BJ (cell line): ENCODE data around the gene TIMP2. TPM values are rescaled to one million over a fixed set of nuclear protein-coding genes. Genes with fewer than 3 reads are reported as not detected.

Experiments used
- CTCF ChIA-PET: fragments of 350-600 bp; formaldehyde crosslinking; extraction: SDS; loops from one replicate; lab custom pipeline; 2021; ENCODE audit warnings: antibody characterized with exemption, inconsistent platforms; lab: Yijun Ruan, JAX
- POLR2A ChIA-PET: fragments of 300-600 bp; sonication (Branson Sonifier 250); formaldehyde crosslinking; extraction: SDS; loops from one replicate; lab custom pipeline; 2021; ENCODE audit warnings: antibody characterized with exemption; lab: Charles Lee
- DNase-seq: peaks from one replicate; pipeline ENCODE4 v3.0.0-alpha.2; 2011; ENCODE audit warnings: low read depth
- H3K27me3 ChIP-seq: 2 replicates; pipeline ENCODE4 v1.6.0; 2011; ENCODE audit warnings: low read length; ENCODE audit not compliant: control insufficient read depth, insufficient read depth
- H3K36me3 ChIP-seq: 2 replicates; pipeline ENCODE4 v1.5.1; 2011; ENCODE audit warnings: low read length; ENCODE audit not compliant: control insufficient read depth, insufficient read depth
- H3K4me3 ChIP-seq: 2 replicates; pipeline ENCODE4 v1.5.1; 2011; ENCODE audit warnings: low read depth, mild to moderate bottlenecking, control low read depth, low read length
- CTCF ChIP-seq: IDR thresholded peaks from 2 replicates; pipeline ENCODE4 v1.5.1; 2011; ENCODE audit warnings: low read depth, mild to moderate bottlenecking, control low read depth, inconsistent platforms, low read length, moderate library complexity; ENCODE audit not compliant: insufficient read depth
- polyA plus RNA-seq: library from polyadenylated mRNA; depleted of rRNA; stranded (reverse); fragments of >200 nt; gene quantifications from 2 replicates; pipeline ENCODE4 v1.2.3, GENCODE V29; 2011

TIMP2 gene
- polyA plus RNA-seq, 1 experiment = 361 TPM

GRCh38 chr17:78937561-78937960 is 12.4 kb upstream of the TIMP2 start:
- Histone ChIP-seq H3K27me3 (no peaks in the 10 kb centered on the region), H3K36me3 (no peaks in the 10 kb centered on the region; the same call in 1 of the 2 replicates), H3K4me3 (no peak overlapping the region)
- ChIA-PET POLR2A (no interaction called here), CTCF (interaction anchor here (3.9 kb wide), 1 partner anchor 34 kb away, joined by 15 read pairs; no protein-coding TSS in a partner anchor)
- no peak for DNase-seq
- TF ChIP-seq CTCF = no peak

GRCh38 chr17:78935419-78936323 is 10.5 kb upstream of the TIMP2 start:
- POLR2A ChIA-PET = no interaction called here

GRCh38 chr17:78934681-78935418 is 9.7 kb upstream of the TIMP2 start:
- ChIA-PET CTCF (interaction anchor here (0.8 to 2.2 kb wide), 7 partner anchors 12 to 70 kb away, joined by 3 to 10 read pairs (median 3); no protein-coding TSS in a partner anchor), POLR2A (interaction anchor here (1.2 kb wide), 1 partner anchor 11 kb away, joined by 3 read pairs; no protein-coding TSS in a partner anchor)
- H3K4me3 ChIP-seq = no peak overlapping the region
- no peak for DNase-seq
- H3K27me3 ChIP-seq = no peaks in the 10 kb centered on the region
- no peaks in the 10 kb centered on the region for H3K36me3 ChIP-seq
- no peak for TF ChIP-seq CTCF

More at GRCh38 chr17:78935419-78936323, 10.5 kb upstream of the TIMP2 start:
- Histone ChIP-seq H3K4me3 (no peak overlapping the region; the same call in 1 of the 2 replicates), H3K36me3 (no peaks in the 10 kb centered on the region; the same call in 1 of the 2 replicates), H3K27me3 (no peaks in the 10 kb centered on the region)
- peak; percentile 82 for DNase-seq
- CTCF ChIA-PET = interaction anchor here (0.6 to 3.9 kb wide), 9 partner anchors 13 to 457 kb away, joined by 3 to 15 read pairs (median 3); no protein-coding TSS in a partner anchor
- TF ChIP-seq CTCF = no peak

GRCh38 chr17:78933959-78934568 is 8.9 kb upstream of the TIMP2 start:
- H3K27me3 ChIP-seq = no peaks in the 10 kb centered on the region
- POLR2A ChIA-PET = interaction anchor here (1.2 kb wide), 1 partner anchor 10 kb away, joined by 3 read pairs; no protein-coding TSS in a partner anchor
- CTCF ChIA-PET = interaction anchor here (1.2 to 2.2 kb wide), 5 partner anchors 13 to 69 kb away, joined by 3 to 10 read pairs (median 4); no protein-coding TSS in a partner anchor
- no peaks in the 10 kb centered on the region for H3K36me3 ChIP-seq
- no peak for TF ChIP-seq CTCF
- peak; percentile 97 for DNase-seq
- H3K4me3 ChIP-seq = peak overlapping the region; percentile 9; the same call in 1 of the 2 replicates
